Uterus (tissue), 4 donors: ENCODE data around the gene NR2F1. TPM values are rescaled to one million over a fixed set of nuclear protein-coding genes. Genes with fewer than 3 reads are reported as not detected.
A peak's percentile ranks its signal among the peaks of the same experiment; 100 is the strongest.

Experiments used
- DNase-seq, 2 donors: peaks; one replicate each; pipeline ENCODE4 v3.0.0-alpha.2; 2019 to 2020
- H3K27ac ChIP-seq, 2 donors: fragments of 200-600 bp; sonication (generic); 1 replicate in 1 of 2; 2 replicates in 1 of 2; pipeline ENCODE4 v1.5.1; 2016 to 2018
- H3K27me3 ChIP-seq, 2 donors: fragments of 200-600 bp; sonication (generic); one replicate each; pipeline ENCODE4 v1.5.1; 2018 to 2019; ENCODE audit warnings: control low read depth in 1 of 2
- H3K36me3 ChIP-seq, 2 donors: fragments of 200-600 bp; sonication (generic); one replicate each; pipeline ENCODE4 v1.5.1; 2019; ENCODE audit warnings: control low read depth in 1 of 2
- H3K4me1 ChIP-seq, 2 donors: fragments of 200-600 bp; sonication (generic); one replicate each; pipeline ENCODE4 v1.5.1; 2018 to 2019; ENCODE audit warnings: control low read depth in 1 of 2
- H3K4me3 ChIP-seq, 2 donors: fragments of 200-600 bp; sonication (generic); 1 replicate in 1 of 2; 2 replicates in 1 of 2; pipeline ENCODE4 v1.5.1; 2018 to 2019; ENCODE audit warnings: mild to moderate bottlenecking in 1 of 2
- H3K9me3 ChIP-seq, 2 donors: fragments of 200-600 bp; sonication (generic); one replicate each; pipeline ENCODE4 v1.5.1; 2019; ENCODE audit warnings: control low read depth in 1 of 2
- CTCF ChIP-seq, 4 experiments: fragments of 200-600 bp in 2 of 4; fragments of 450-650 bp in 2 of 4; sonication (generic) in 2 of 4; IDR thresholded peaks; one replicate each; pipeline ENCODE4 v1.5.1; 2016 to 2019; ENCODE audit warnings: antibody characterized with exemption in 4 of 4, mild to moderate bottlenecking in 2 of 4, moderate library complexity in 1 of 4
- POLR2A ChIP-seq, 2 donors: fragments of 450-650 bp; IDR thresholded peaks; one replicate each; pipeline ENCODE4 v1.6.1; 2016; ENCODE audit warnings: antibody characterized with exemption in 2 of 2, mild to moderate bottlenecking in 1 of 2, moderate library complexity in 1 of 2
- intact Hi-C: fragments of 100-400 bp; cut with DNase I; formaldehyde crosslinking; loops from one replicate; pipeline ENCODE4 v1.15.1; 2023; ENCODE audit warnings: low total_unique reads
- total RNA-seq, 4 donors: library from RNA; depleted of rRNA in 3 of 4; stranded (reverse); fragments of >200 nt in 3 of 4; gene quantifications; one replicate each; pipeline versions ENCODE4 v1.1.0 to v1.2.4, GENCODE V29; 2014 to 2023
- donor health status: DM: yes; HTN: yes; CAD: no.

NR2F1 gene
- total RNA-seq, 4 donors from 2014 or later = 26.8 to 55.0 (median 40.6) TPM

GRCh38 chr5:93585767-93586385, 2.9 kb downstream of the NR2F1 start:
- no peaks in the 10 kb centered on the region for H3K9me3 ChIP-seq
- peak overlapping the region; percentile 90 to 92 for H3K27ac ChIP-seq
- H3K4me3 ChIP-seq = peak overlapping the region; percentile 61 to 73
- peaks cover 0 to 1% of the 10 kb centered on the region in 2 donors for H3K4me1 ChIP-seq
- peak in 1 of 2 donors; percentile 49 for DNase-seq
- TF ChIP-seq POLR2A (IDR thresholded peaks at IDR 0.05) (no peak), CTCF (IDR thresholded peaks at IDR 0.05) (no peak)
- H3K27me3 ChIP-seq = peaks cover 0 to 3% of the 10 kb centered on the region in 2 donors
- intact Hi-C loops = no loop called here
- H3K36me3 ChIP-seq = no peaks in the 10 kb centered on the region

DNA sequence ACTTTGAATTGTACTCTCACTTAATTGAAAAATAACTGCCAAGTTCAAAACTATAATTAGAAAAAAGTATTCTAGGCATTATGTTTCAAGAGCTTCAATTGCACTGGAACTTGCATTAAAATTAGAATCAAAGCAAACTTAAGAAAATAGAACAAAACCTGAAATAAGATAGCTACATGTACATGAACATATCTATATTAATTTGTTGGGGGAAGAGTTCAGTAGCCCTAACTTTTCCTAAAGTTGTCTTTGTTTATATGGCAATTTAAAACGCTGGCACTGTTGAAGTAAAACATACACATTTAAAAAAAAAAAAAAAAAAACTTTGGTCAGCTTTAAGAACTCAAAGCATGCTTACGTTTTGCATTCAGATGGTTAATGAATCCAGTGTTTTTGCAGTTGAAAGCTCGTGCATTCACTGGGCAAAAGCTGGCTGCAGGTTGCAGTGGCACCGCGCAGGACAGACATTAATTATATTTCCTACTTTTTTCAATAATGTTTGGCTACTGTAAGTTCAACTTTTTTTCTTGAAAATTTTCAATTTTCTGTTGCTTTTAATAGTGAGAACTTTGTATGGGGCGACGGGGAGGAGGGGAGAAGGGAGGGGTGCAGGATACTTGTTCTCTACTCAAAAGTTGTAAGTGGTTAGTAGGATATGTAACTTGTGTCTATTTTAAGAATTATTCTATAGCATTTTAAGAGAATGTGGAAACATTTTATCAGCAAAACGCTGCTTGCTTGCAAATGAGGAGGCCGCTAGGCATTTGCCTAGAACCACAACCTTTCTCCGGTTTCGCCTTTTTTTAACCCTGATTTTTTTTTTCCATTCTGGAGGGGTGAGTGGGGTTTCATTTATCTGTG, 3.9 kb downstream of the NR2F1 start:
- peak overlapping the region in 1 of 2 donors; percentile 11 for H3K27ac ChIP-seq
- intact Hi-C loops = no loop called here
- peaks cover 0 to 4% of the 10 kb centered on the region in 2 donors for H3K4me1 ChIP-seq
- H3K27me3 ChIP-seq = peaks cover 0 to 3% of the 10 kb centered on the region in 2 donors
- DNase-seq = no peak
- TF ChIP-seq POLR2A (IDR thresholded peaks at IDR 0.05) = no peak
- no peak for TF ChIP-seq CTCF (IDR thresholded peaks at IDR 0.05)
- peak overlapping the region in 1 of 2 donors; percentile 73 for H3K4me3 ChIP-seq
- no peaks in the 10 kb centered on the region for H3K9me3 ChIP-seq
- H3K36me3 ChIP-seq = no peaks in the 10 kb centered on the region

- Histone ChIP-seq H3K4me1 (peaks cover 0 to 4% of the 10 kb centered on the region in 2 donors), H3K9me3 (no peaks in the 10 kb centered on the region), H3K36me3 (no peaks in the 10 kb centered on the region), H3K27me3 (peaks cover 0 to 3% of the 10 kb centered on the region in 2 donors), H3K27ac (peak overlapping the region in 1 of 2 donors; percentile 11), H3K4me3 (no peak overlapping the region)
- TF ChIP-seq CTCF (IDR thresholded peaks at IDR 0.05) = no peak
- no peak for TF ChIP-seq POLR2A (IDR thresholded peaks at IDR 0.05)
- DNase-seq = no peak
- intact Hi-C loops = no loop called here
Observed at GRCh38 chr5:93587597-93588351, 4.8 kb downstream of the NR2F1 start.

GRCh38 chr5:93588352-93589151, 5.5 kb downstream of the NR2F1 start:
- Histone ChIP-seq H3K36me3 (no peaks in the 10 kb centered on the region), H3K27ac (peak overlapping the region; percentile 2 to 37), H3K4me3 (peak overlapping the region in 1 of 2 donors; percentile 8), H3K4me1 (peaks cover 0 to 4% of the 10 kb centered on the region in 2 donors), H3K9me3 (no peaks in the 10 kb centered on the region), H3K27me3 (no peaks in the 10 kb centered on the region)
- TF ChIP-seq POLR2A (IDR thresholded peaks at IDR 0.05) = no peak
- no peak for TF ChIP-seq CTCF (IDR thresholded peaks at IDR 0.05)
- DNase-seq = no peak
- intact Hi-C loops = no loop called here
